GM19372 (cell line): ENCODE results near the gene CRIP2.

Experiments
- ATAC-seq: cut with Tn5 transposase; IDR thresholded peaks from one replicate; pipeline ENCODE4 v1.9.1; 2021; ENCODE audit warnings: mild to moderate bottlenecking, low read depth, moderate library complexity; ENCODE audit not compliant: unreplicated experiment

Gene CRIP2

GRCh38 chr14:105442834-105443233 is 31.8 kb upstream of the CRIP2 start:
- ATAC-seq = no peak

GRCh38 chr14:105444859-105445258 is 29.8 kb upstream of the CRIP2 start:
- ATAC-seq = no peak

GRCh38 chr14:105445290-105445689 is 29.3 kb upstream of the CRIP2 start:
- no peak for ATAC-seq

GRCh38 chr14:105445901-105446845 is 28.4 kb upstream of the CRIP2 start:
- no peak for ATAC-seq

- no peak for ATAC-seq
Observed at GRCh38 chr14:105446971-105447370, 27.6 kb upstream of the CRIP2 start.

GRCh38 chr14:105447651-105448640 is 26.7 kb upstream of the CRIP2 start:
- ATAC-seq = no peak

GRCh38 chr14:105448706-105449111 is 25.9 kb upstream of the CRIP2 start:
- ATAC-seq = no peak

- ATAC-seq = no peak
Observed at GRCh38 chr14:105449276-105450122, 25.1 kb upstream of the CRIP2 start.

GRCh38 chr14:105450123-105450505 is 24.5 kb upstream of the CRIP2 start:
- ATAC-seq = no peak

- ATAC-seq = no peak
Observed at GRCh38 chr14:105450864-105451720, 23.5 kb upstream of the CRIP2 start.

GRCh38 chr14:105452963-105453362 is 21.7 kb upstream of the CRIP2 start:
- ATAC-seq = no peak

- ATAC-seq = no peak
Observed at GRCh38 chr14:105453847-105454246, 20.8 kb upstream of the CRIP2 start.

- no peak for ATAC-seq
Observed at GRCh38 chr14:105455086-105455640, 19.5 kb upstream of the CRIP2 start.

GRCh38 chr14:105455766-105456660 is 18.6 kb upstream of the CRIP2 start:
- ATAC-seq = no peak

- ATAC-seq = no peak
Observed at GRCh38 chr14:105456736-105457617, 17.6 kb upstream of the CRIP2 start.

- ATAC-seq = no peak
Observed at GRCh38 chr14:105458010-105458409, 16.6 kb upstream of the CRIP2 start.

- no peak for ATAC-seq
Observed at GRCh38 chr14:105458571-105458970, 16.1 kb upstream of the CRIP2 start.
